SU-DHL-6 (cell line): ENCODE data around the gene FLNB.

Experiments used
- H2AFZ ChIP-seq: fragments of 200-600 bp; sonication (generic); 2 replicates; pipeline ENCODE4 v1.6.1; 2014; ENCODE audit warnings: low read depth, mild to moderate bottlenecking, moderate library complexity, mixed read lengths, antibody characterized with exemption, low read length; ENCODE audit not compliant: severe bottlenecking
- H3F3A ChIP-seq: fragments of 200-600 bp; shearing (Covaris generic); 2 replicates; pipeline ENCODE4 v1.6.0; 2016; ENCODE audit warnings: antibody characterized with exemption, mild to moderate bottlenecking; ENCODE audit not compliant: insufficient read depth
- H3K27ac ChIP-seq: fragments of 200-600 bp; sonication (generic); 2 replicates; pipeline ENCODE4 v1.5.1; 2016; ENCODE audit warnings: low read depth, mild to moderate bottlenecking, low read length, moderate library complexity, mixed read lengths
- H3K27me3 ChIP-seq: fragments of 200-600 bp; sonication (generic), shearing (Covaris generic); 2 replicates; pipeline ENCODE4 v1.6.0; 2014; ENCODE audit warnings: mild to moderate bottlenecking, low read length
- H3K36me3 ChIP-seq: fragments of 200-600 bp; sonication (generic); 2 replicates; pipeline ENCODE4 v1.6.1; 2014; ENCODE audit warnings: mild to moderate bottlenecking, low read length, mixed read lengths
- H3K4me2 ChIP-seq: fragments of 300-600, 200-600 bp; shearing (Covaris generic), sonication (generic); 2 replicates; pipeline ENCODE4 v1.6.0; 2014; ENCODE audit warnings: low read length, low read depth, mild to moderate bottlenecking; ENCODE audit not compliant: poor library complexity, severe bottlenecking
- H3K4me3 ChIP-seq: fragments of 200-600 bp; sonication (generic); 2 replicates; pipeline ENCODE4 v1.5.1; 2014; ENCODE audit warnings: antibody characterized with exemption, low read length, mild to moderate bottlenecking, mixed read lengths; ENCODE audit not compliant: insufficient read depth, poor library complexity, severe bottlenecking
- H3K79me2 ChIP-seq: fragments of 200-600 bp; sonication (generic); 2 replicates; pipeline ENCODE4 v1.6.1; 2014; ENCODE audit warnings: mild to moderate bottlenecking, low read length, moderate library complexity; ENCODE audit not compliant: insufficient read depth
- H3K9ac ChIP-seq: fragments of 200-600 bp; sonication (generic); 2 replicates; pipeline ENCODE4 v1.7.0; 2014; ENCODE audit warnings: mild to moderate bottlenecking, low read length
- H3K9me2 ChIP-seq: fragments of 200-600 bp; sonication (generic); replicated peaks from 2 replicates; pipeline ENCODE4 v1.6.1; 2014; ENCODE audit warnings: low read length; ENCODE audit not compliant: insufficient read depth
- H3K9me3 ChIP-seq: fragments of 200-600 bp; sonication (generic); 2 replicates; pipeline ENCODE4 v1.6.1; 2014; ENCODE audit warnings: low read length, mixed read lengths; ENCODE audit not compliant: insufficient read depth
- H4K20me1 ChIP-seq: fragments of 200-600 bp; sonication (generic); 2 replicates; pipeline ENCODE4 v1.6.1; 2014; ENCODE audit warnings: low read depth, mild to moderate bottlenecking, antibody characterized with exemption, low read length, moderate library complexity, mixed read lengths
- CTCF ChIP-seq: fragments of 200-600 bp; sonication (generic); IDR thresholded peaks from one replicate; pipeline ENCODE4 v1.5.1; 2017; ENCODE audit warnings: antibody characterized with exemption, mild to moderate bottlenecking, low read length, moderate library complexity; ENCODE audit not compliant: insufficient read depth, poor library complexity, severe bottlenecking
- EZH2phosphoT487 ChIP-seq: fragments of 200-600 bp; sonication (generic), shearing (Covaris generic); conservative IDR thresholded peaks from 2 replicates; pipeline ENCODE4 v1.6.1; 2018; ENCODE audit warnings: mild to moderate bottlenecking, antibody characterized with exemption, low read length, moderate library complexity, mixed read lengths

Gene FLNB

DNA sequence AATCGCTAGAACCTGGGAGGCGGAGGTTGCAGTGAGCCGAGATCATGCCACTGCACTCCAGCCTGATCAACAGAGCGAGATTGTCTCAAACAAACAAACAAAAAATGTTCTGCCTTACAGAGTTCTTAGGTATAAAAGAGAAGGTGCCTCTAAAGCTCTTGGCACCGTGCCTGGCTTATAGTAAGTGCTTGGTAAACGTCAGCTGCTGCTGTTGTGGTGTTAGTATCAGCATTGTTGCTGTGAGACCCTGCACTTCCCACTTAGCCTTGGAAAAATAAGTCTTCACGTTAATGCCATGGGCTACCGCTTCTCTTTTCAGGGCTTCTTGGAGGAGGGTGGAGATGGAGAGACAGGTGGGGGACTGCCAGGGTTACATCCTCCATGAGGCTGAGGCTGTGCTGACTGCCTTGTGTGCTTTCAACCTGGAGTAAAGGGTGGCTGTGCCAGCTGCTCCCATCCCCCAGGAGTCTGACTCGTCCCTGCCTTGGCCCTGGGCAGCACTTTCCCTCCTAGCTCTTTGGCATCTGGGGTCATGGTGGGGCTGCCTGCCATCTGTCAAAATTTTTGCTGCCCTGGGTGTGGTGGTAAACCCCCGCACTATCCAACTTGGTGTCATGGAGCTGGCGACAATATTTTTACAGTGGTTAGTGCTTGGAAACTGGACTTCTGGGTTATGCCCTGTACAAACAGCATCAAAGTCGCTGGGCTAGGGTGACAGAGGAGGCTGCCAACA, 17.8 kb downstream of the FLNB start:
- Histone ChIP-seq H3K9me3 (no peaks in the 10 kb centered on the region), H3K36me3 (no peaks in the 10 kb centered on the region), H2AFZ (no peak overlapping the region), H3K27me3 (no peaks in the 10 kb centered on the region), H3K4me3 (no peak overlapping the region), H3K4me2 (no peak overlapping the region), H4K20me1 (no peaks in the 10 kb centered on the region), H3K79me2 (no peaks in the 10 kb centered on the region), H3F3A (no peaks in the 10 kb centered on the region), H3K27ac (no peak overlapping the region), H3K9ac (no peak overlapping the region), H3K9me2 (no peaks in the 10 kb centered on the region)
- TF ChIP-seq CTCF (no peak), EZH2phosphoT487 (no peak)

- no peaks in the 10 kb centered on the region for H4K20me1 ChIP-seq
- H3K4me3 ChIP-seq, result no peak overlapping the region
- no peaks in the 10 kb centered on the region for H3F3A ChIP-seq
- H3K9me2 ChIP-seq, result no peaks in the 10 kb centered on the region
- no peak overlapping the region for H3K27ac ChIP-seq
- H3K4me2 ChIP-seq, result no peak overlapping the region
- H3K9me3 ChIP-seq, result no peaks in the 10 kb centered on the region
- no peak overlapping the region for H3K9ac ChIP-seq
- H3K27me3 ChIP-seq, result no peaks in the 10 kb centered on the region
- no peaks in the 10 kb centered on the region for H3K79me2 ChIP-seq
- no peak overlapping the region for H2AFZ ChIP-seq
- no peaks in the 10 kb centered on the region for H3K36me3 ChIP-seq
- TF ChIP-seq CTCF, result no peak
- TF ChIP-seq EZH2phosphoT487, result no peak
Measured at GRCh38 chr3:58026598-58026997, 18.4 kb downstream of the FLNB start.

- no peaks in the 10 kb centered on the region for H4K20me1 ChIP-seq
Measured at GRCh38 chr3:58027704-58028317, 19.6 kb downstream of the FLNB start.

More at GRCh38 chr3:58027704-58028317, 19.6 kb downstream of the FLNB start:
- Histone ChIP-seq H3K36me3 (no peaks in the 10 kb centered on the region), H3K9ac (no peak overlapping the region), H3K27me3 (no peaks in the 10 kb centered on the region), H3K4me2 (no peak overlapping the region), H3K9me3 (no peaks in the 10 kb centered on the region), H3K27ac (no peak overlapping the region), H3K4me3 (no peak overlapping the region), H3F3A (no peaks in the 10 kb centered on the region), H3K9me2 (no peaks in the 10 kb centered on the region), H3K79me2 (no peaks in the 10 kb centered on the region), H2AFZ (no peak overlapping the region)
- no peak for TF ChIP-seq EZH2phosphoT487
- TF ChIP-seq CTCF, result no peak
